Heart left ventricle (tissue), 13 donors: Measurements from ENCODE around the gene PCSK4.

ENCODE experiments used
- CTCF ChIP-seq, 12 donors: fragments of 200-600 bp; sonication (generic) in 4 of 12; IDR thresholded peaks; one replicate each; pipeline versions ENCODE4 v1.5.0 to v1.8.0; 2018 to 2022; ENCODE audit warnings: antibody characterized with exemption in 12 of 12, mild to moderate bottlenecking in 5 of 12
- POLR2A ChIP-seq, 2 donors: fragments of 450-650 bp; IDR thresholded peaks; one replicate each; pipeline ENCODE4 v1.6.1; 2017; ENCODE audit warnings: antibody characterized with exemption in 2 of 2, mild to moderate bottlenecking in 2 of 2, moderate library complexity in 2 of 2
- donor health status: ischemic (EF 13 %, LVEDD 7.1; RV severe dilation, severe dysfunction).
- donor health status: DM: no; HTN: yes; CAD: no.
- donor health status: DM: no; HTN: no; CAD: no.
- donor health status: ischemic (EF 25% LVEDD 6.9; RV normal size, moderate dysfunction).
- donor health status: ischemic (EF 25% LVEDD 5.7; RV mildly dilated, moderate dysfunction).
- donor health status: ischemic (EF 35%, LVEDD 5.7; RV mildly dilated, moderate dysfunction).
- donor health status: nonischemic (EF 11% LVEDD 7.7; RV severe dilation, severe dysfunction).
- donor health status: DM: yes; HTN: yes; CAD: no.
- donor health status: PGD.
- donor health status: ischemic (EF 29% LVEDD 5.4; RV normal size, mild dysfunction).
- donor health status: nonischemic (EF 23%, LVEDD 6.1; RV moderate dilation, normal function).

GRCh38 chr19:1505991-1506881 lies 16.1 kb upstream of the PCSK4 start:
- TF ChIP-seq POLR2A (IDR thresholded peaks at IDR 0.05) (no peak), CTCF (IDR thresholded peaks at IDR 0.05) (no peak)
